WTC11 (cell line): ENCODE measurements around the gene NDUFA13.

Experiments
- ATF3 ChIP-seq: sonication (generic); formaldehyde crosslinking; conservative IDR thresholded peaks from 2 replicates; pipeline ENCODE4 v1.8.1; 2022; ENCODE audit warnings: mild to moderate bottlenecking, missing genetic modification reagents
- CTCF ChIP-seq: fragments of 200-600 bp; IDR thresholded peaks from 2 replicates; pipeline ENCODE4 v1.8.0; 2022; ENCODE audit warnings: antibody characterized with exemption
- NFE2L1 ChIP-seq: sonication (generic); formaldehyde crosslinking; IDR thresholded peaks from 2 replicates; pipeline ENCODE4 v1.8.1; 2023; ENCODE audit warnings: missing genetic modification reagents
- PRDM15 ChIP-seq: sonication (generic); formaldehyde crosslinking; IDR thresholded peaks from 2 replicates; pipeline ENCODE4 v1.8.0; 2022; ENCODE audit warnings: missing genetic modification reagents
- ZNF121 ChIP-seq: sonication (generic); formaldehyde crosslinking; IDR thresholded peaks from 2 replicates; pipeline ENCODE4 v1.8.0; 2023; ENCODE audit warnings: missing genetic modification reagents

GRCh38 chr19:19475015-19475765, 40.8 kb upstream of the NDUFA13 start:
- TF ChIP-seq ATF3 (CRISPR knock-in tag) (no peak), PRDM15 (CRISPR knock-in tag) (no peak), NFE2L1 (CRISPR knock-in tag) (no peak), CTCF (no peak), ZNF121 (no peak)
